Brain microvascular endothelial cell (primary cell): ENCODE data around the gene MAPK1.
"Not testable (repeated sequence)": the region's sequence is repeated elsewhere in the genome, so short reads cannot be mapped to it uniquely, and the experiment has no call there.

Experiments
- DNase-seq: peaks from one replicate; pipeline ENCODE4 v3.0.0-alpha.2; 2020
- H3K27ac ChIP-seq: fragments of 250-450 bp; sonication (Bioruptor Pico); 2 replicates; pipeline ENCODE4 v1.5.1; 2020; ENCODE audit warnings: mild to moderate bottlenecking, moderate library complexity
- H3K27me3 ChIP-seq: fragments of 250-450 bp; sonication (Bioruptor Pico); replicated peaks from 2 replicates; pipeline ENCODE4 v1.5.1; 2020; ENCODE audit warnings: mild to moderate bottlenecking
- H3K36me3 ChIP-seq: fragments of 250-450 bp; sonication (Bioruptor Pico); replicated peaks from 2 replicates; pipeline ENCODE4 v1.5.1; 2020; ENCODE audit warnings: mild to moderate bottlenecking
- H3K4me3 ChIP-seq: 2 replicates; pipeline ENCODE4 v1.5.1; 2011; ENCODE audit warnings: low read depth, mild to moderate bottlenecking, control low read depth, low read length, moderate library complexity
- in situ Hi-C: cut with HindIII; loops from 2 replicates; pipeline ENCODE4 v1.10.0; 2017; ENCODE audit warnings: low sequenced_read_pairs, low pct_ligation_motif_present
- TF ChIP-seq, protein P1 (sequence below): IDR thresholded peaks from 2 replicates; pipeline ENCODE4 v1.5.1; 2011; ENCODE audit warnings: low read depth, mild to moderate bottlenecking, moderate library complexity, low read length, control low read depth, inconsistent platforms; ENCODE audit errors: missing control alignments

Gene MAPK1

GRCh38 chr22:21827628-21828267 lies 39.7 kb downstream of the MAPK1 start:
- TF ChIP-seq, protein P1, sequence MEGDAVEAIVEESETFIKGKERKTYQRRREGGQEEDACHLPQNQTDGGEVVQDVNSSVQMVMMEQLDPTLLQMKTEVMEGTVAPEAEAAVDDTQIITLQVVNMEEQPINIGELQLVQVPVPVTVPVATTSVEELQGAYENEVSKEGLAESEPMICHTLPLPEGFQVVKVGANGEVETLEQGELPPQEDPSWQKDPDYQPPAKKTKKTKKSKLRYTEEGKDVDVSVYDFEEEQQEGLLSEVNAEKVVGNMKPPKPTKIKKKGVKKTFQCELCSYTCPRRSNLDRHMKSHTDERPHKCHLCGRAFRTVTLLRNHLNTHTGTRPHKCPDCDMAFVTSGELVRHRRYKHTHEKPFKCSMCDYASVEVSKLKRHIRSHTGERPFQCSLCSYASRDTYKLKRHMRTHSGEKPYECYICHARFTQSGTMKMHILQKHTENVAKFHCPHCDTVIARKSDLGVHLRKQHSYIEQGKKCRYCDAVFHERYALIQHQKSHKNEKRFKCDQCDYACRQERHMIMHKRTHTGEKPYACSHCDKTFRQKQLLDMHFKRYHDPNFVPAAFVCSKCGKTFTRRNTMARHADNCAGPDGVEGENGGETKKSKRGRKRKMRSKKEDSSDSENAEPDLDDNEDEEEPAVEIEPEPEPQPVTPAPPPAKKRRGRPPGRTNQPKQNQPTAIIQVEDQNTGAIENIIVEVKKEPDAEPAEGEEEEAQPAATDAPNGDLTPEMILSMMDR: no peak

DNA sequence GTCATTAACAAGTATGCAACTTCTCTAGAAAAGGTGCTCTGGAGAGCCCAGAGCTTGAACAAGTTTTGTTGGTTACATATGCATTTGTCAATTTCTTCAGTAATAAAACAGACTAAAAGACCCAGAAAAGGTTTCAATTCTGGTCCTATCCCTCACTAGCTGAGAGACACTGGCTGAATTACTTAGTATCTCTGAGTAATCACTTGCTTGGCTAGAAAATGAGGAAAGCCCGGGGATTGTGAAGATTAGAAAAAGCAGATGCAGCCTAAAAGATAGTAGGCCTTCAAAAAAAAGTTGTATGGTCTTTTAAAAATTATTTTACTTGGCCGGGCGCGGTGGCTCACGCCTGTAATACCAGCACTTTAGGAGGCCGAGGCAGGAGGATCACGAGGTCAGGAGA lies 41.2 kb downstream of the MAPK1 start:
- no peaks in the 10 kb centered on the region for H3K36me3 ChIP-seq
- no peak overlapping the region for H3K4me3 ChIP-seq
- TF ChIP-seq, protein P1: no peak
- no peaks in the 10 kb centered on the region for H3K27me3 ChIP-seq
- no peak for DNase-seq
- in situ Hi-C loops: no loop called here
- H3K27ac ChIP-seq: no peak overlapping the region

More at GRCh38 chr22:21827628-21828267, 39.7 kb downstream of the MAPK1 start:
- Histone ChIP-seq H3K27ac (no peak overlapping the region), H3K36me3 (peaks cover 3% of the 10 kb centered on the region), H3K4me3 (no peak overlapping the region), H3K27me3 (no peaks in the 10 kb centered on the region)
- no peak for DNase-seq
- in situ Hi-C loops: no loop called here

DNA sequence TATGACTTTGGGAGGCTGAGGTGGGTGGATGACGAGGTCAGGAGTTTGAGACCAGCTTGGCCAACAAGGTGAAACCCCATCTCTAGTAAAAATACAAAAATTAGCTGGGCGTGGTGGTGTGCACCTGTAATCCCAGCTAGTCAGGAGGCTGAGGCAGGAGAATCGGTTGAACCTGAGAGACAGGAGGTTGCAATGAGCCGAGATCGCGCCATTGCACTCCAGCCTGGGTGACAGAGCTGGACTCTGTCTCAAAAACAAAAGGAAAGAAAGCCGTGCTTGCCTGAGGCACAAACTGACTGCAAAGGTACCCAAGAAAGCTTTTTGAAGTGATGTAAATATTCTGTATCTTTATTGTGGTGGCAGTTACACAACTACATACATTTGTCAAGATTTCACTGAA lies 42.5 kb downstream of the MAPK1 start:
- H3K27me3 ChIP-seq, DNase-seq, in situ Hi-C loops, H3K27ac ChIP-seq, H3K4me3 ChIP-seq, H3K36me3 ChIP-seq: not testable (repeated sequence)

- H3K4me3 ChIP-seq: no peak overlapping the region
Measured at GRCh38 chr22:21824445-21824912, 43.0 kb downstream of the MAPK1 start.

DNA sequence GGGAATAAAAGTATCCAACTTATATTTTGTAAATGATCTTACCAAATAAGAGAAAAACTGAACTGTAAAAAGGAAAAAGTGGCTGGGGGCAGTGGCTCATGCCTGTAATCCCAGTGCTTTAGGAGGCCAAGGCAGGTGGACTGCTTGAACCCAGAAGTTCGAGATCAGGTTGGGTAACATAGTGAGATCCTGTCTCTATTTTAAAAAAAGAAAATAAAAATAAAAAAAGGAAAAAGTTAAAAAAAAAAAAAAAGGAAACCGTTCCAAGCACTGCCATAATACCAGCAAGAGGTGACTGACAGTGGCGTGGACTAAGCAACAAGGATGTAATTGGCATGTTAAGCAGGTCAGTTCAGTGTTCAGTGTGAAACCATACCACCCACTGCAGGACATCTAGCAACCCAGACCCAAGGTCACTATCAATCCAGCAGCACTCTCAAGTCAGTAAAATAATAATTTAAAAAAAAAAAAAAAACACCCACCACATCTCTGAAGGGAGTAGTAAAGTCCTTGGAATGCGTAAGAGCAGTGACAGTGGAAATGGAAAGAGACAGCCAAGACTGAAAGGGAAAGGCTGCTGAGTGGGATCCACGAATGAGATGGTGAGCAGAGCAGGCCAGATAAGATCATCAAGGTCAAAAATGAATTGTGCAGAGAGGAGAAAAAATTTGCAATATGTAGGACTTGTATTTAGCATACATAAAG lies 43.6 kb downstream of the MAPK1 start:
- Histone ChIP-seq H3K27me3 (no peaks in the 10 kb centered on the region), H3K4me3 (no peak overlapping the region), H3K36me3 (no peaks in the 10 kb centered on the region), H3K27ac (peak overlapping the region; percentile 11)
- peak; percentile 33 for DNase-seq
- TF ChIP-seq, protein P1: no peak
- in situ Hi-C loops: no loop called here

More at GRCh38 chr22:21824445-21824912, 43.0 kb downstream of the MAPK1 start:
- Histone ChIP-seq H3K36me3 (no peaks in the 10 kb centered on the region), H3K27ac (no peak overlapping the region), H3K27me3 (no peaks in the 10 kb centered on the region)
- TF ChIP-seq, protein P1: no peak
- DNase-seq: no peak
- in situ Hi-C loops: no loop called here

- in situ Hi-C loops: no loop called here
- H3K27me3 ChIP-seq: no peaks in the 10 kb centered on the region
- H3K4me3 ChIP-seq: no peak overlapping the region
- peaks cover 5% of the 10 kb centered on the region for H3K36me3 ChIP-seq
- no peak for DNase-seq
- peak overlapping the region; percentile 14 for H3K27ac ChIP-seq
- TF ChIP-seq, protein P1: no peak
Measured at GRCh38 chr22:21819183-21819770, 48.2 kb downstream of the MAPK1 start.
